ENCODE data around the gene OFD1. TPM values are rescaled to one million over a fixed set of nuclear protein-coding genes. Genes with fewer than 3 reads are reported as not detected.
A peak's percentile ranks its signal among the peaks of the same experiment; 100 is the strongest.

The OFD1 gene
- total RNA-seq, 3 donors from 2014 or later (not counting 1 experiment from before 2014, with no cell fraction given) = 62.8 to 77.6 (median 74.9) TPM

- Histone ChIP-seq H3K36me3 (ENCODE audit: control insufficient read depth, insufficient read depth, low read length) (peaks cover 50% of the 10 kb centered on the region), H3K4me3 (ENCODE audit: low read length) (no peak overlapping the region), H3K27me3 (ENCODE audit: control insufficient read depth, insufficient read depth, low read length) (no peaks in the 10 kb centered on the region), H3K4me1 (ENCODE audit: control insufficient read depth, insufficient read depth, low read length) (peaks cover 6% of the 10 kb centered on the region), H3K9me3 (ENCODE audit: control insufficient read depth, insufficient read depth, low read length) (no peaks in the 10 kb centered on the region), H3K27ac (ENCODE audit: low read length) (no peak overlapping the region)
- Mint-ChIP-seq H3K36me3 (peaks cover 9% of the 10 kb centered on the region), H3K4me3 (no peak overlapping the region), H3K27ac (peak overlapping the region; percentile 54 to 69), H3K27me3 (ENCODE audit: low read depth in 2 of 2) (no peaks in the 10 kb centered on the region), H3K4me1 (peaks cover 31 to 34% of the 10 kb centered on the region in 2 donors), H3K9me3 (no peaks in the 10 kb centered on the region)
- WGBS (ENCODE audit: insufficient coverage) = 100% methylated on average over 1 of the region's 1 CpG
- no peak for DNase-seq
- intact Hi-C loops (cut with micrococcal nuclease) = no loop called here
- ATAC-seq = no peak
- TF ChIP-seq, protein P1, sequence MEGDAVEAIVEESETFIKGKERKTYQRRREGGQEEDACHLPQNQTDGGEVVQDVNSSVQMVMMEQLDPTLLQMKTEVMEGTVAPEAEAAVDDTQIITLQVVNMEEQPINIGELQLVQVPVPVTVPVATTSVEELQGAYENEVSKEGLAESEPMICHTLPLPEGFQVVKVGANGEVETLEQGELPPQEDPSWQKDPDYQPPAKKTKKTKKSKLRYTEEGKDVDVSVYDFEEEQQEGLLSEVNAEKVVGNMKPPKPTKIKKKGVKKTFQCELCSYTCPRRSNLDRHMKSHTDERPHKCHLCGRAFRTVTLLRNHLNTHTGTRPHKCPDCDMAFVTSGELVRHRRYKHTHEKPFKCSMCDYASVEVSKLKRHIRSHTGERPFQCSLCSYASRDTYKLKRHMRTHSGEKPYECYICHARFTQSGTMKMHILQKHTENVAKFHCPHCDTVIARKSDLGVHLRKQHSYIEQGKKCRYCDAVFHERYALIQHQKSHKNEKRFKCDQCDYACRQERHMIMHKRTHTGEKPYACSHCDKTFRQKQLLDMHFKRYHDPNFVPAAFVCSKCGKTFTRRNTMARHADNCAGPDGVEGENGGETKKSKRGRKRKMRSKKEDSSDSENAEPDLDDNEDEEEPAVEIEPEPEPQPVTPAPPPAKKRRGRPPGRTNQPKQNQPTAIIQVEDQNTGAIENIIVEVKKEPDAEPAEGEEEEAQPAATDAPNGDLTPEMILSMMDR (IDR thresholded peaks at IDR 0.05) = no peak
These were observed 20.2 kb downstream of the OFD1 start for GRCh38 chrX:13754765-13755164.

GRCh38 chrX:13755254-13755653 lies 20.7 kb downstream of the OFD1 start:
- TF ChIP-seq, protein P1 (IDR thresholded peaks at IDR 0.05) = no peak
- Mint-ChIP-seq H3K4me1 (peaks cover 26 to 31% of the 10 kb centered on the region in 2 donors), H3K4me3 (no peak overlapping the region), H3K27me3 (ENCODE audit: low read depth in 2 of 2) (no peaks in the 10 kb centered on the region), H3K36me3 (peaks cover 14% of the 10 kb centered on the region), H3K9me3 (no peaks in the 10 kb centered on the region), H3K27ac (peak overlapping the region; percentile 54 to 69)
- H3K36me3 ChIP-seq (ENCODE audit: control insufficient read depth, insufficient read depth, low read length) = peaks cover 52% of the 10 kb centered on the region
- peak; percentile 64 to 75 (median 73) for ATAC-seq
- no peaks in the 10 kb centered on the region for H3K9me3 ChIP-seq (ENCODE audit: control insufficient read depth, insufficient read depth, low read length)
- intact Hi-C loops (cut with micrococcal nuclease) = no loop called here
- peak in 1 of 2 donors; percentile 44 for DNase-seq
- no peak overlapping the region for H3K4me3 ChIP-seq (ENCODE audit: low read length)
- no CpG with 5 or more reads among the region's 1 CpG for WGBS (ENCODE audit: insufficient coverage)
- no peaks in the 10 kb centered on the region for H3K27me3 ChIP-seq (ENCODE audit: control insufficient read depth, insufficient read depth, low read length)
- no peak overlapping the region for H3K27ac ChIP-seq (ENCODE audit: low read length)
- H3K4me1 ChIP-seq (ENCODE audit: control insufficient read depth, insufficient read depth, low read length) = peaks cover 7% of the 10 kb centered on the region

- no peak overlapping the region for H3K27ac Mint-ChIP-seq
- H3K4me1 Mint-ChIP-seq = peaks cover 17 to 24% of the 10 kb centered on the region in 2 donors
- no peak overlapping the region for H3K27ac ChIP-seq (ENCODE audit: low read length)
- peaks cover 6% of the 10 kb centered on the region for H3K4me1 ChIP-seq (ENCODE audit: control insufficient read depth, insufficient read depth, low read length)
- DNase-seq = no peak
- H3K36me3 Mint-ChIP-seq = peaks cover 15% of the 10 kb centered on the region
- peaks cover 60% of the 10 kb centered on the region for H3K36me3 ChIP-seq (ENCODE audit: control insufficient read depth, insufficient read depth, low read length)
- 94% methylated on average over 2 of the region's 4 CpGs for WGBS (ENCODE audit: insufficient coverage)
- intact Hi-C loops (cut with micrococcal nuclease) = no loop called here
- no peak for ATAC-seq
- TF ChIP-seq, protein P1 (IDR thresholded peaks at IDR 0.05) = no peak
- H3K4me3 Mint-ChIP-seq = no peak overlapping the region
- no peaks in the 10 kb centered on the region for H3K9me3 Mint-ChIP-seq
- H3K9me3 ChIP-seq (ENCODE audit: control insufficient read depth, insufficient read depth, low read length) = no peaks in the 10 kb centered on the region
- H3K4me3 ChIP-seq (ENCODE audit: low read length) = no peak overlapping the region
- H3K27me3 ChIP-seq (ENCODE audit: control insufficient read depth, insufficient read depth, low read length) = no peaks in the 10 kb centered on the region
- no peaks in the 10 kb centered on the region for H3K27me3 Mint-ChIP-seq (ENCODE audit: low read depth in 2 of 2)
These were observed 21.8 kb downstream of the OFD1 start for GRCh38 chrX:13756381-13756780.

GRCh38 chrX:13759152-13759718 lies 24.7 kb downstream of the OFD1 start:
- DNase-seq (no peak), ATAC-seq (no peak)
- Mint-ChIP-seq H3K36me3 (peaks cover 15% of the 10 kb centered on the region), H3K9me3 (no peaks in the 10 kb centered on the region), H3K4me1 (peaks cover 17% of the 10 kb centered on the region in 2 donors), H3K4me3 (no peak overlapping the region), H3K27me3 (ENCODE audit: low read depth in 2 of 2) (no peaks in the 10 kb centered on the region), H3K27ac (peak overlapping the region; percentile 50 to 51)
- Histone ChIP-seq H3K36me3 (ENCODE audit: control insufficient read depth, insufficient read depth, low read length) (peaks cover 68% of the 10 kb centered on the region), H3K4me1 (ENCODE audit: control insufficient read depth, insufficient read depth, low read length) (peaks cover 6% of the 10 kb centered on the region), H3K27me3 (ENCODE audit: control insufficient read depth, insufficient read depth, low read length) (no peaks in the 10 kb centered on the region), H3K4me3 (ENCODE audit: low read length) (no peak overlapping the region), H3K27ac (ENCODE audit: low read length) (peak overlapping the region; percentile 26), H3K9me3 (ENCODE audit: control insufficient read depth, insufficient read depth, low read length) (no peaks in the 10 kb centered on the region)
- intact Hi-C loops (cut with micrococcal nuclease) = no loop called here
- TF ChIP-seq, protein P1 (IDR thresholded peaks at IDR 0.05) = no peak
- WGBS (ENCODE audit: insufficient coverage) = 43% methylated on average over 5 of the region's 8 CpGs

Data from natural killer cell (primary cell).